Suprapubic skin (tissue), 4 donors: ENCODE measurements around the gene NOXO1.

Experiments
- POLR2A ChIP-seq, 2 donors: fragments of 450-650 bp; IDR thresholded peaks; one replicate each; pipeline ENCODE4 v1.6.1; 2017; ENCODE audit warnings: antibody characterized with exemption in 2 of 2, mild to moderate bottlenecking in 2 of 2, moderate library complexity in 2 of 2
- POLR2AphosphoS5 ChIP-seq, 3 donors: sonication (generic); formaldehyde crosslinking; IDR thresholded peaks; one replicate each; pipeline ENCODE4 v1.6.1; 2017; ENCODE audit warnings: antibody characterized with exemption in 3 of 3
- TF ChIP-seq, protein P1 (sequence below), 2 donors: fragments of 200-600 bp in 1 of 2; fragments of 450-650 bp in 1 of 2; sonication (generic) in 1 of 2; IDR thresholded peaks; one replicate each; pipeline ENCODE4 v1.5.1; 2016 to 2019; ENCODE audit warnings: antibody characterized with exemption in 2 of 2, mild to moderate bottlenecking in 1 of 2, moderate library complexity in 1 of 2

- TF ChIP-seq POLR2A (IDR thresholded peaks at IDR 0.05) (no peak), POLR2AphosphoS5 (IDR thresholded peaks at IDR 0.05) (no peak)
- TF ChIP-seq, protein P1, sequence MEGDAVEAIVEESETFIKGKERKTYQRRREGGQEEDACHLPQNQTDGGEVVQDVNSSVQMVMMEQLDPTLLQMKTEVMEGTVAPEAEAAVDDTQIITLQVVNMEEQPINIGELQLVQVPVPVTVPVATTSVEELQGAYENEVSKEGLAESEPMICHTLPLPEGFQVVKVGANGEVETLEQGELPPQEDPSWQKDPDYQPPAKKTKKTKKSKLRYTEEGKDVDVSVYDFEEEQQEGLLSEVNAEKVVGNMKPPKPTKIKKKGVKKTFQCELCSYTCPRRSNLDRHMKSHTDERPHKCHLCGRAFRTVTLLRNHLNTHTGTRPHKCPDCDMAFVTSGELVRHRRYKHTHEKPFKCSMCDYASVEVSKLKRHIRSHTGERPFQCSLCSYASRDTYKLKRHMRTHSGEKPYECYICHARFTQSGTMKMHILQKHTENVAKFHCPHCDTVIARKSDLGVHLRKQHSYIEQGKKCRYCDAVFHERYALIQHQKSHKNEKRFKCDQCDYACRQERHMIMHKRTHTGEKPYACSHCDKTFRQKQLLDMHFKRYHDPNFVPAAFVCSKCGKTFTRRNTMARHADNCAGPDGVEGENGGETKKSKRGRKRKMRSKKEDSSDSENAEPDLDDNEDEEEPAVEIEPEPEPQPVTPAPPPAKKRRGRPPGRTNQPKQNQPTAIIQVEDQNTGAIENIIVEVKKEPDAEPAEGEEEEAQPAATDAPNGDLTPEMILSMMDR (IDR thresholded peaks at IDR 0.05) = no peak
These were observed 41.4 kb upstream of the NOXO1 start for GRCh38 chr16:2022723-2023091.
